NT2/D1 (cell line): ENCODE data around the gene PGLYRP2.

Source experiments
- SUZ12 ChIP-seq: IDR thresholded peaks from 2 replicates; pipeline ENCODE4 v1.6.1; 2011; ENCODE audit not compliant: insufficient read length, insufficient read depth; ENCODE audit errors: extremely low read depth
- YY1 ChIP-seq: IDR thresholded peaks from 2 replicates; pipeline ENCODE4 v1.6.1; 2011; ENCODE audit not compliant: insufficient read length, insufficient read depth
- ZNF274 ChIP-seq: IDR thresholded peaks from 2 replicates; pipeline ENCODE4 v1.6.1; 2011; ENCODE audit warnings: mild to moderate bottlenecking, low read depth, low read length

- no peak for TF ChIP-seq SUZ12
- TF ChIP-seq YY1, result no peak
- no peak for TF ChIP-seq ZNF274
Observed at GRCh38 chr19:15511671-15512424, 32.5 kb upstream of the PGLYRP2 start.
